Kasumi-1 (cell line): ENCODE measurements around the gene EMID1.
"Not testable (repeated sequence)": the region's sequence is repeated elsewhere in the genome, so short reads cannot be mapped to it uniquely, and the experiment has no call there.

ENCODE experiments used
- DNase-seq, 2 experiments: peaks; one replicate each; lab custom pipeline; 2025; lab: John Stamatoyannopoulos, UW

EMID1 gene

GRCh38 chr22:29231971-29232959, 26.6 kb downstream of the EMID1 start:
- DNase-seq: no peak

GRCh38 chr22:29233277-29233877, 27.7 kb downstream of the EMID1 start:
- no peak for DNase-seq

GRCh38 chr22:29240481-29240880, 34.8 kb downstream of the EMID1 start:
- DNase-seq: not testable (repeated sequence)

- DNase-seq: no peak
Observed at GRCh38 chr22:29243874-29244446, 38.3 kb downstream of the EMID1 start.

- DNase-seq: no peak
Observed at GRCh38 chr22:29244785-29245625, 39.3 kb downstream of the EMID1 start.

- peak; percentile 74 to 85 for DNase-seq
Observed at GRCh38 chr22:29245626-29246385, 40.1 kb downstream of the EMID1 start.

- DNase-seq: not testable (repeated sequence)
Observed at GRCh38 chr22:29247891-29248290, 42.2 kb downstream of the EMID1 start.

GRCh38 chr22:29251265-29251664, 45.6 kb downstream of the EMID1 start:
- DNase-seq: no peak

- no peak for DNase-seq
Observed at GRCh38 chr22:29251981-29252911, 46.5 kb downstream of the EMID1 start.

- no peak for DNase-seq
Observed at GRCh38 chr22:29253561-29254285, 48.0 kb downstream of the EMID1 start.

- no peak for DNase-seq
Observed at GRCh38 chr22:29254286-29254660, 48.6 kb downstream of the EMID1 start.

- no peak for DNase-seq
Observed at GRCh38 chr22:29255064-29255621, 49.4 kb downstream of the EMID1 start.

GRCh38 chr22:29256606-29257325, 51.1 kb downstream of the EMID1 start:
- no peak for DNase-seq

- DNase-seq: no peak
Observed at GRCh38 chr22:29257751-29258181, 52.1 kb downstream of the EMID1 start.

- no peak for DNase-seq
Observed at GRCh38 chr22:29258407-29259252, 52.9 kb downstream of the EMID1 start.

GRCh38 chr22:29259253-29259899, 53.7 kb downstream of the EMID1 start:
- DNase-seq: no peak

- no peak for DNase-seq
Observed at GRCh38 chr22:29260031-29260560, 54.4 kb downstream of the EMID1 start.
